ENCODE results near the gene SPDEF. TPM values are rescaled to one million over a fixed set of nuclear protein-coding genes. Genes with fewer than 3 reads are reported as not detected.

The SPDEF gene
- total and polyA plus RNA-seq, 10 of the 15 experiments (the other 5 are each of a cell fraction or from before 2014, with no cell fraction given), result not detected

DNA sequence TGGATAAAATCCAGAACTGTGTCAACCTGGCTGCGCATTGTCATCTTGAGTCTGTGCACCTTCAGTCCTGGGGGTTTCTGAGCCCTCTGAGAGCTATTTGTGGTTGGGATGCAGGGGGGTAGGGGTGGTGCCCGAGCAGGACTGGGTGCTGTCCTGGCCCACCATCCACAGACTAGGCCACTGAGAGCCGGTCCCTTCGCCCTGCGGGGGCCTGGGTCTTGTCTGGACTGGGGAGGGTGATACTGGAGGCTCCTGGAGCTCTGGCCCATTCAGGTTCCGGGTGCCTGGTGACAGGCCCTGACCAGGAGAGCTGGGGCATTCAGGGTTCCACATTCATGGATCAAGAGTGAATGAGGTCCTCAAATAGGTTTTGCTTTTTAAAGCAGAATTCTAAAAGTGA lies 20.9 kb downstream of the SPDEF start:
- ATAC-seq (no peak), FAIRE-seq (no peak), DNase-seq (ENCODE audit: low read depth, low spot score) (no peak)
- H3K79me2 ChIP-seq (ENCODE audit: control insufficient read depth, insufficient read depth, low read length), result no peaks in the 10 kb centered on the region
- RAD21 ChIA-PET (ENCODE audit: unreplicated experiment), result interaction anchor here (1.2 kb wide), 1 partner anchor 75 kb away, joined by 6 read pairs; no protein-coding TSS in a partner anchor
- H3K9ac ChIP-seq (ENCODE audit: control insufficient read depth, insufficient read depth, low read length), result no peak overlapping the region
- in situ Hi-C loops (cut with MboI), result no loop called here
- no peak overlapping the region for H2AFZ ChIP-seq (ENCODE audit: control insufficient read depth, low read depth, low read length)
- CTCF ChIA-PET, result interaction anchor here (0.5 kb wide), 1 partner anchor 367 kb away, joined by 5 read pairs; no protein-coding TSS in a partner anchor
- POLR2A ChIA-PET, result interaction anchor here (0.9 kb wide), 1 partner anchor 12 kb away, joined by 3 read pairs; no protein-coding TSS in a partner anchor
- H4K20me1 ChIP-seq (ENCODE audit: control insufficient read depth, insufficient read depth), result no peaks in the 10 kb centered on the region
- H3K4me1 ChIP-seq (ENCODE audit: control insufficient read depth, insufficient read depth, low read length), result no peaks in the 10 kb centered on the region
- TF ChIP-seq ZNF24 (IDR thresholded peaks at IDR 0.05) (no peak), KDM1A (IDR thresholded peaks at IDR 0.05; ENCODE audit: borderline replicate concordance) (no peak), MEF2B (IDR thresholded peaks at IDR 0.05; ENCODE audit: partially characterized antibody, poor library complexity, severe bottlenecking) (no peak)
- H3K27ac ChIP-seq (ENCODE audit: control insufficient read depth, insufficient read depth), result no peak overlapping the region
- H3K4me2 ChIP-seq (ENCODE audit: control insufficient read depth, insufficient read depth), result no peak overlapping the region
- no TSS peak for BruUV-seq (replicated peaks)
- no peaks in the 10 kb centered on the region for H3K36me3 ChIP-seq (ENCODE audit: control insufficient read depth in 2 of 2, insufficient read depth in 2 of 2, low read length in 1 of 2)
- SMC1A ChIA-PET (ENCODE audit: uncharacterized antibody, unreplicated experiment), result no interaction called here
- 60% methylated on average over 6 of the region's 6 CpGs for WGBS (ENCODE audit: insufficient coverage, insufficient replicate concordance, low lambda C conversion rate, missing lambda C conversion rate)
- intact Hi-C loops (cut with micrococcal nuclease; ENCODE audit: unreplicated experiment), result no loop called here
- no peak overlapping the region for H3K4me3 ChIP-seq
- H3K9me3 ChIP-seq (replicated peaks; ENCODE audit: control insufficient read depth, insufficient read depth, low read length), result no peaks in the 10 kb centered on the region
- no peaks in the 10 kb centered on the region; a peak in 1 of 4 replicates for H3K27me3 ChIP-seq (replicated peaks in 1 of 2; ENCODE audit: control insufficient read depth in 2 of 2, insufficient read depth in 2 of 2, low read length in 1 of 2)

DNA sequence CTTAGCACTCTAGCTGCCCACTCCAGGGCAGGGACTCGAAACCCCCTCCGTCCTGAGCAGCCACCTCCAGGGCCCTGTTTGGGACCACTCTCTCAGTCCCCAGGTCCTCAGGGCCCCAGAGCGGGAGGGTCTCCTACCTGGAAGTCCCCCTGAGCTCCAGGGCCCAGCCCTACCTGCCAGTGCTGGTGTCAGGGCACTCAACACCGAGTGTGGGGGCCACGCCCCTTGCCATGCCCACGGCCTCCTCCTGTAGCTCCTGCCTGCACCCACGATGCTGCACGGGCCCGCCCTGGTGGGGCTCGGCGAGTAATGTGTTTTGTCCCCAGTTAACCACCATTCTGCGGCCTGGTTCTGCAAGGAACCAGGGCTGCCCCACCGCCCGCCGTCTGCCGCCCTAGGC lies 21.5 kb downstream of the SPDEF start:
- CTCF ChIA-PET, result no interaction called here
- WGBS (ENCODE audit: insufficient coverage, insufficient replicate concordance, low lambda C conversion rate, missing lambda C conversion rate), result 26% methylated on average over 16 of the region's 16 CpGs
- TF ChIP-seq CHD2 (IDR thresholded peaks at IDR 0.05; ENCODE audit: borderline replicate concordance, low read depth, low read length), result no peak
- TF ChIP-seq CBFB (IDR thresholded peaks at IDR 0.05; ENCODE audit: low read depth), result no peak
- no peak for TF ChIP-seq ZSCAN29 (IDR thresholded peaks at IDR 0.05)
- no peak for TF ChIP-seq DPF2 (IDR thresholded peaks at IDR 0.05)
- no peak for TF ChIP-seq SMAD5 (IDR thresholded peaks at IDR 0.05; ENCODE audit: low read depth)
- no peak for TF ChIP-seq NBN (IDR thresholded peaks at IDR 0.05)
- no peak for TF ChIP-seq BCL11A (IDR thresholded peaks at IDR 0.05; ENCODE audit: low read depth, low read length)
- TF ChIP-seq, protein P1, sequence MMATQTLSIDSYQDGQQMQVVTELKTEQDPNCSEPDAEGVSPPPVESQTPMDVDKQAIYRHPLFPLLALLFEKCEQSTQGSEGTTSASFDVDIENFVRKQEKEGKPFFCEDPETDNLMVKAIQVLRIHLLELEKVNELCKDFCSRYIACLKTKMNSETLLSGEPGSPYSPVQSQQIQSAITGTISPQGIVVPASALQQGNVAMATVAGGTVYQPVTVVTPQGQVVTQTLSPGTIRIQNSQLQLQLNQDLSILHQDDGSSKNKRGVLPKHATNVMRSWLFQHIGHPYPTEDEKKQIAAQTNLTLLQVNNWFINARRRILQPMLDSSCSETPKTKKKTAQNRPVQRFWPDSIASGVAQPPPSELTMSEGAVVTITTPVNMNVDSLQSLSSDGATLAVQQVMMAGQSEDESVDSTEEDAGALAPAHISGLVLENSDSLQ (IDR thresholded peaks at IDR 0.05), result no peak
- TF ChIP-seq, protein P2, sequence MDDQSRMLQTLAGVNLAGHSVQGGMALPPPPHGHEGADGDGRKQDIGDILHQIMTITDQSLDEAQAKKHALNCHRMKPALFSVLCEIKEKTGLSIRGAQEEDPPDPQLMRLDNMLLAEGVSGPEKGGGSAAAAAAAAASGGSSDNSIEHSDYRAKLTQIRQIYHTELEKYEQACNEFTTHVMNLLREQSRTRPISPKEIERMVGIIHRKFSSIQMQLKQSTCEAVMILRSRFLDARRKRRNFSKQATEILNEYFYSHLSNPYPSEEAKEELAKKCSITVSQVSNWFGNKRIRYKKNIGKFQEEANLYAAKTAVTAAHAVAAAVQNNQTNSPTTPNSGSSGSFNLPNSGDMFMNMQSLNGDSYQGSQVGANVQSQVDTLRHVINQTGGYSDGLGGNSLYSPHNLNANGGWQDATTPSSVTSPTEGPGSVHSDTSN (IDR thresholded peaks at IDR 0.05; ENCODE audit: insufficient replicate concordance, low read depth, low read length), result no peak
- no peak for TF ChIP-seq SUPT20H (IDR thresholded peaks at IDR 0.05; ENCODE audit: borderline replicate concordance, control insufficient read depth, low read depth, low read length)
- TF ChIP-seq, protein P3, sequence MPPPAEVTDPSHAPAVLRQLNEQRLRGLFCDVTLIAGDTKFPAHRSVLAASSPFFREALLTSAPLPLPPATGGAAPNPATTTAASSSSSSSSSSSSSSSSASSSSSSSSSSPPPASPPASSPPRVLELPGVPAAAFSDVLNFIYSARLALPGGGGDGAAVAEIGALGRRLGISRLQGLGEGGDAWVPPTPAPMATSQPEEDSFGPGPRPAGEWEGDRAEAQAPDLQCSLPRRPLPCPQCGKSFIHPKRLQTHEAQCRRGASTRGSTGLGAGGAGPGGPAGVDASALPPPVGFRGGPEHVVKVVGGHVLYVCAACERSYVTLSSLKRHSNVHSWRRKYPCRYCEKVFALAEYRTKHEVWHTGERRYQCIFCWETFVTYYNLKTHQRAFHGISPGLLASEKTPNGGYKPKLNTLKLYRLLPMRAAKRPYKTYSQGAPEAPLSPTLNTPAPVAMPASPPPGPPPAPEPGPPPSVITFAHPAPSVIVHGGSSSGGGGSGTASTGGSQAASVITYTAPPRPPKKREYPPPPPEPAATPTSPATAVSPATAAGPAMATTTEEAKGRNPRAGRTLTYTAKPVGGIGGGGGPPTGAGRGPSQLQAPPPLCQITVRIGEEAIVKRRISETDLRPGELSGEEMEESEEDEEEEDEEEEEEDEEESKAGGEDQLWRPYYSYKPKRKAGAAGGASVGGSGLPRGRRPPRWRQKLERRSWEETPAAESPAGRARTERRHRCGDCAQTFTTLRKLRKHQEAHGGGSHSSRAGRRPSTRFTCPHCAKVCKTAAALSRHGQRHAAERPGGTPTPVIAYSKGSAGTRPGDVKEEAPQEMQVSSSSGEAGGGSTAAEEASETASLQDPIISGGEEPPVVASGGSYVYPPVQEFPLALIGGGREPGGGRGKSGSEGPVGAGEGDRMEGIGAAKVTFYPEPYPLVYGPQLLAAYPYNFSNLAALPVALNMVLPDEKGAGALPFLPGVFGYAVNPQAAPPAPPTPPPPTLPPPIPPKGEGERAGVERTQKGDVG (CRISPR knock-in tag; IDR thresholded peaks at IDR 0.05), result no peak

More for the DNA sequence above, 21.5 kb downstream of the SPDEF start:
- H3K9ac ChIP-seq (ENCODE audit: control insufficient read depth, insufficient read depth, low read length), result no peak overlapping the region
- no peaks in the 10 kb centered on the region for H3K9me3 ChIP-seq (replicated peaks; ENCODE audit: control insufficient read depth, insufficient read depth, low read length)
- no peaks in the 10 kb centered on the region for H3K79me2 ChIP-seq (ENCODE audit: control insufficient read depth, insufficient read depth, low read length)
- in situ Hi-C loops (cut with MboI) (no loop called here), intact Hi-C loops (cut with micrococcal nuclease; ENCODE audit: unreplicated experiment) (no loop called here)
- ChIA-PET RAD21 (ENCODE audit: unreplicated experiment) (no interaction called here), POLR2A (no interaction called here), SMC1A (ENCODE audit: uncharacterized antibody, unreplicated experiment) (no interaction called here)
- no peak overlapping the region for H3K27ac ChIP-seq (ENCODE audit: control insufficient read depth, insufficient read depth)
- no TSS peak for BruUV-seq (replicated peaks)
- H3K4me2 ChIP-seq (ENCODE audit: control insufficient read depth, insufficient read depth), result no peak overlapping the region
- no peaks in the 10 kb centered on the region for H3K36me3 ChIP-seq (ENCODE audit: control insufficient read depth in 2 of 2, insufficient read depth in 2 of 2, low read length in 1 of 2)
- H4K20me1 ChIP-seq (ENCODE audit: control insufficient read depth, insufficient read depth), result no peaks in the 10 kb centered on the region
- FAIRE-seq, result no peak
- no peak for DNase-seq (ENCODE audit: low read depth, low spot score)
- H2AFZ ChIP-seq (ENCODE audit: control insufficient read depth, low read depth, low read length), result no peak overlapping the region
- H3K4me1 ChIP-seq (ENCODE audit: control insufficient read depth, insufficient read depth, low read length), result no peaks in the 10 kb centered on the region
- ATAC-seq, result no peak
- no peak overlapping the region for H3K4me3 ChIP-seq
- H3K27me3 ChIP-seq (replicated peaks in 1 of 2; ENCODE audit: control insufficient read depth in 2 of 2, insufficient read depth in 2 of 2, low read length in 1 of 2), result no peaks in the 10 kb centered on the region; a peak in 1 of 4 replicates

Measured in GM12878 (cell line).